Stomach (tissue), 4 donors: ENCODE data around the gene ANXA2R.

Experiments
- POLR2A ChIP-seq, 4 donors: fragments of 450-650 bp; IDR thresholded peaks; one replicate each; pipeline ENCODE4 v1.6.1; 2016; ENCODE audit warnings: antibody characterized with exemption in 4 of 4, control low read depth in 2 of 4, mild to moderate bottlenecking in 1 of 4, moderate library complexity in 1 of 4
- POLR2AphosphoS5 ChIP-seq, 3 donors: sonication (generic); formaldehyde crosslinking; IDR thresholded peaks; one replicate each; pipeline ENCODE4 v1.6.1; 2016; ENCODE audit warnings: antibody characterized with exemption in 3 of 3
- TF ChIP-seq, protein P1 (sequence below), 7 experiments: fragments of 450-650 bp in 4 of 7; fragments of 200-600 bp in 3 of 7; sonication (generic) in 3 of 7; IDR thresholded peaks; one replicate each; pipeline ENCODE4 v1.5.1; 2016 to 2019; ENCODE audit warnings: antibody characterized with exemption in 7 of 7, control low read depth in 2 of 7, mild to moderate bottlenecking in 1 of 7

DNA sequence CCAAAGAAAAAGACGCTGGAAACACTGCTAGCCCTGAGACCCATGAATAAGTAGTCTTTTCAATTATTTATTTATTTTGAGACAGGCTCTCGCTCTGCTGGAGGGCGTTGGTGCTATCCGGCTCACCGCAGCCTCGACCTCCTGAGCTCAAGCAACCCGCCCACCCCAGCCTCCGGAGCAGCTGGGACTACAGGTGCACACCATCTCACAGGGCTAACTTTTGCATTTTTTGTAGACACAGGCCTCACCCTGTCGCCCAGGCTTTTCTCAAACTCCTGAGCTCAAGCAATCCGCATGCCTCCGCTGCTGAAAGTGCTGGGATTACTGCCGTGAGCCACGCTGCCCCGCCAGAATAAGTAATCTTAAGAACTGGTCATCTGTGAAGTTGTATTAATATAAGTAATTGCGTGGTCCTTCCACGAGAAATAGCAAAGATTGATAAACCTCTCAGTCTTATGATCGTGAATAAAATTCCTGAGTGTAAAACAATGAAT, 1.6 kb downstream of the ANXA2R start:
- no peak for TF ChIP-seq POLR2A (IDR thresholded peaks at IDR 0.05)
- TF ChIP-seq, protein P1, sequence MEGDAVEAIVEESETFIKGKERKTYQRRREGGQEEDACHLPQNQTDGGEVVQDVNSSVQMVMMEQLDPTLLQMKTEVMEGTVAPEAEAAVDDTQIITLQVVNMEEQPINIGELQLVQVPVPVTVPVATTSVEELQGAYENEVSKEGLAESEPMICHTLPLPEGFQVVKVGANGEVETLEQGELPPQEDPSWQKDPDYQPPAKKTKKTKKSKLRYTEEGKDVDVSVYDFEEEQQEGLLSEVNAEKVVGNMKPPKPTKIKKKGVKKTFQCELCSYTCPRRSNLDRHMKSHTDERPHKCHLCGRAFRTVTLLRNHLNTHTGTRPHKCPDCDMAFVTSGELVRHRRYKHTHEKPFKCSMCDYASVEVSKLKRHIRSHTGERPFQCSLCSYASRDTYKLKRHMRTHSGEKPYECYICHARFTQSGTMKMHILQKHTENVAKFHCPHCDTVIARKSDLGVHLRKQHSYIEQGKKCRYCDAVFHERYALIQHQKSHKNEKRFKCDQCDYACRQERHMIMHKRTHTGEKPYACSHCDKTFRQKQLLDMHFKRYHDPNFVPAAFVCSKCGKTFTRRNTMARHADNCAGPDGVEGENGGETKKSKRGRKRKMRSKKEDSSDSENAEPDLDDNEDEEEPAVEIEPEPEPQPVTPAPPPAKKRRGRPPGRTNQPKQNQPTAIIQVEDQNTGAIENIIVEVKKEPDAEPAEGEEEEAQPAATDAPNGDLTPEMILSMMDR (IDR thresholded peaks at IDR 0.05) = no peak
- no peak for TF ChIP-seq POLR2AphosphoS5 (IDR thresholded peaks at IDR 0.05)
